Panc1 (cell line): ENCODE measurements around the gene TRAK1. TPM values are rescaled to one million over a fixed set of nuclear protein-coding genes. Genes with fewer than 3 reads are reported as not detected.

Experiments
- ATAC-seq: fragments of 200-7000 bp; cut with Tn5 transposase; 2 replicates; pipeline ENCODE4 v1.9.1; 2020; ENCODE audit warnings: mild to moderate bottlenecking, moderate library complexity
- BruUV-seq: library from RNA; stranded (reverse); fragments of 400-500 nt; replicated peaks from 2 replicates; lab custom pipeline; 2021; lab: Mats Ljungman, UMichigan
- CTCF ChIA-PET: fragments of 300-600 bp; sonication (Branson Sonifier 250); formaldehyde crosslinking; loops from one replicate; lab custom pipeline; 2022; ENCODE audit warnings: antibody characterized with exemption; lab: Charles Lee
- POLR2A ChIA-PET: fragments of 300-600 bp; sonication (Branson Sonifier 250); formaldehyde crosslinking; loops from one replicate; lab custom pipeline; 2022; ENCODE audit warnings: antibody characterized with exemption; lab: Charles Lee
- DNase-seq: peaks from one replicate; pipeline ENCODE4 v3.0.0-alpha.2; 2010; ENCODE audit warnings: low read depth, low spot score
- H3K27ac ChIP-seq: 2 replicates; pipeline ENCODE4 v1.5.1; 2011; ENCODE audit warnings: mild to moderate bottlenecking, low read length, inconsistent platforms
- H3K27me3 ChIP-seq: fragments of 200-500 bp; sonication (Bioruptor generic); 2 replicates; pipeline ENCODE4 v1.6.0; 2014; ENCODE audit warnings: low read length, inconsistent platforms; ENCODE audit not compliant: control insufficient read depth, insufficient read depth
- H3K36me3 ChIP-seq: fragments of 200-500 bp; sonication (Bioruptor generic); 2 replicates; pipeline ENCODE4 v1.5.1; 2014; ENCODE audit warnings: inconsistent platforms, mild to moderate bottlenecking, low read length, moderate library complexity; ENCODE audit not compliant: control insufficient read depth, insufficient read depth
- H3K4me1 ChIP-seq: 2 replicates; pipeline ENCODE4 v1.5.1; 2011; ENCODE audit warnings: inconsistent platforms, mild to moderate bottlenecking, low read length, moderate library complexity; ENCODE audit not compliant: control insufficient read depth, insufficient read depth
- H3K4me3 ChIP-seq, 2 experiments: 2 replicates each; pipeline ENCODE4 v1.5.1; 2011 to 2012; ENCODE audit warnings: low read depth in 2 of 2, low read length in 2 of 2, mild to moderate bottlenecking in 2 of 2, inconsistent platforms in 1 of 2, moderate library complexity in 1 of 2
- H3K9me3 ChIP-seq: fragments of 200-500 bp; sonication (Bioruptor generic); 2 replicates; pipeline ENCODE4 v1.5.1; 2014; ENCODE audit warnings: low read depth, mild to moderate bottlenecking, inconsistent platforms, low read length, moderate library complexity; ENCODE audit not compliant: control insufficient read depth, insufficient read depth
- POLR2AphosphoS5 ChIP-seq: IDR thresholded peaks from 2 replicates; pipeline ENCODE4 v1.6.1; 2012; ENCODE audit warnings: mild to moderate bottlenecking, low read depth, low read length, moderate library complexity
- SIN3A ChIP-seq: IDR thresholded peaks from 2 replicates; pipeline ENCODE4 v1.6.1; 2012; ENCODE audit warnings: low read depth, mild to moderate bottlenecking, low read length, moderate library complexity, borderline replicate concordance; ENCODE audit not compliant: insufficient read depth
- TCF7L2 ChIP-seq: IDR thresholded peaks from 2 replicates; pipeline ENCODE4 v1.6.1; 2011; ENCODE audit warnings: mild to moderate bottlenecking, low read depth, low read length, inconsistent platforms
- in situ Hi-C: cut with HindIII; loops from 2 replicates; pipeline ENCODE4 v1.10.0; 2016; ENCODE audit warnings: low sequenced_read_pairs, low pct_unique_long_range_greater_than_20kb
- intact Hi-C: fragments of 100-400 bp; cut with micrococcal nuclease; formaldehyde crosslinking; loops from one replicate; pipeline ENCODE4 v1.10.0; 2022; ENCODE audit not compliant: unreplicated experiment
- total RNA-seq: library from RNA; stranded (reverse); gene quantifications from one replicate; pipeline ENCODE4 v1.2.1, GENCODE V29; 2021; ENCODE audit not compliant: unreplicated experiment
- TF ChIP-seq, protein P1 (sequence below), 2 experiments: IDR thresholded peaks; 2 replicates each; pipeline ENCODE4 v1.6.1; 2011 to 2012; ENCODE audit warnings: low read depth in 2 of 2, control low read depth in 1 of 2, low read length in 1 of 2, mild to moderate bottlenecking in 1 of 2, moderate library complexity in 1 of 2; ENCODE audit not compliant: insufficient read depth in 1 of 2
- TF ChIP-seq, protein P2 (sequence below): fragments of 450-650 bp; IDR thresholded peaks from 2 replicates; pipeline ENCODE4 v1.5.1; 2017; ENCODE audit warnings: mild to moderate bottlenecking

TRAK1 gene
- total RNA-seq, 1 experiment from 2014 or later = 38.4 TPM

- DNase-seq (no peak), ATAC-seq (no peak)
- Histone ChIP-seq H3K27ac (no peak overlapping the region), H3K4me1 (peaks cover 15% of the 10 kb centered on the region), H3K4me3 (no peak overlapping the region), H3K9me3 (no peaks in the 10 kb centered on the region), H3K27me3 (no peaks in the 10 kb centered on the region), H3K36me3 (no peaks in the 10 kb centered on the region)
- POLR2A ChIA-PET = no interaction called here
- intact Hi-C loops (no loop called here), in situ Hi-C loops (no loop called here)
- CTCF ChIA-PET = no interaction called here
- no TSS peak for BruUV-seq
- TF ChIP-seq, protein P1, sequence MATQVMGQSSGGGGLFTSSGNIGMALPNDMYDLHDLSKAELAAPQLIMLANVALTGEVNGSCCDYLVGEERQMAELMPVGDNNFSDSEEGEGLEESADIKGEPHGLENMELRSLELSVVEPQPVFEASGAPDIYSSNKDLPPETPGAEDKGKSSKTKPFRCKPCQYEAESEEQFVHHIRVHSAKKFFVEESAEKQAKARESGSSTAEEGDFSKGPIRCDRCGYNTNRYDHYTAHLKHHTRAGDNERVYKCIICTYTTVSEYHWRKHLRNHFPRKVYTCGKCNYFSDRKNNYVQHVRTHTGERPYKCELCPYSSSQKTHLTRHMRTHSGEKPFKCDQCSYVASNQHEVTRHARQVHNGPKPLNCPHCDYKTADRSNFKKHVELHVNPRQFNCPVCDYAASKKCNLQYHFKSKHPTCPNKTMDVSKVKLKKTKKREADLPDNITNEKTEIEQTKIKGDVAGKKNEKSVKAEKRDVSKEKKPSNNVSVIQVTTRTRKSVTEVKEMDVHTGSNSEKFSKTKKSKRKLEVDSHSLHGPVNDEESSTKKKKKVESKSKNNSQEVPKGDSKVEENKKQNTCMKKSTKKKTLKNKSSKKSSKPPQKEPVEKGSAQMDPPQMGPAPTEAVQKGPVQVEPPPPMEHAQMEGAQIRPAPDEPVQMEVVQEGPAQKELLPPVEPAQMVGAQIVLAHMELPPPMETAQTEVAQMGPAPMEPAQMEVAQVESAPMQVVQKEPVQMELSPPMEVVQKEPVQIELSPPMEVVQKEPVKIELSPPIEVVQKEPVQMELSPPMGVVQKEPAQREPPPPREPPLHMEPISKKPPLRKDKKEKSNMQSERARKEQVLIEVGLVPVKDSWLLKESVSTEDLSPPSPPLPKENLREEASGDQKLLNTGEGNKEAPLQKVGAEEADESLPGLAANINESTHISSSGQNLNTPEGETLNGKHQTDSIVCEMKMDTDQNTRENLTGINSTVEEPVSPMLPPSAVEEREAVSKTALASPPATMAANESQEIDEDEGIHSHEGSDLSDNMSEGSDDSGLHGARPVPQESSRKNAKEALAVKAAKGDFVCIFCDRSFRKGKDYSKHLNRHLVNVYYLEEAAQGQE (IDR thresholded peaks at IDR 0.05; ENCODE audit: insufficient read depth in 1 of 2, low read depth in 2 of 2, low read length in 1 of 2) = no peak
- TF ChIP-seq POLR2AphosphoS5 (no peak), TCF7L2 (no peak)
Observed at GRCh38 chr3:42101048-42101447, 9.9 kb downstream of the TRAK1 start.

- intact Hi-C loops (no loop called here), in situ Hi-C loops (no loop called here)
- no peak overlapping the region for H3K4me3 ChIP-seq
- ATAC-seq = no peak
- H3K4me1 ChIP-seq = peaks cover 15% of the 10 kb centered on the region
- H3K36me3 ChIP-seq = no peaks in the 10 kb centered on the region
- no TSS peak for BruUV-seq
- H3K27ac ChIP-seq = no peak overlapping the region
- TF ChIP-seq TCF7L2 (no peak), SIN3A (no peak), POLR2AphosphoS5 (no peak)
- TF ChIP-seq, protein P2, sequence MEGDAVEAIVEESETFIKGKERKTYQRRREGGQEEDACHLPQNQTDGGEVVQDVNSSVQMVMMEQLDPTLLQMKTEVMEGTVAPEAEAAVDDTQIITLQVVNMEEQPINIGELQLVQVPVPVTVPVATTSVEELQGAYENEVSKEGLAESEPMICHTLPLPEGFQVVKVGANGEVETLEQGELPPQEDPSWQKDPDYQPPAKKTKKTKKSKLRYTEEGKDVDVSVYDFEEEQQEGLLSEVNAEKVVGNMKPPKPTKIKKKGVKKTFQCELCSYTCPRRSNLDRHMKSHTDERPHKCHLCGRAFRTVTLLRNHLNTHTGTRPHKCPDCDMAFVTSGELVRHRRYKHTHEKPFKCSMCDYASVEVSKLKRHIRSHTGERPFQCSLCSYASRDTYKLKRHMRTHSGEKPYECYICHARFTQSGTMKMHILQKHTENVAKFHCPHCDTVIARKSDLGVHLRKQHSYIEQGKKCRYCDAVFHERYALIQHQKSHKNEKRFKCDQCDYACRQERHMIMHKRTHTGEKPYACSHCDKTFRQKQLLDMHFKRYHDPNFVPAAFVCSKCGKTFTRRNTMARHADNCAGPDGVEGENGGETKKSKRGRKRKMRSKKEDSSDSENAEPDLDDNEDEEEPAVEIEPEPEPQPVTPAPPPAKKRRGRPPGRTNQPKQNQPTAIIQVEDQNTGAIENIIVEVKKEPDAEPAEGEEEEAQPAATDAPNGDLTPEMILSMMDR = no peak
- TF ChIP-seq, protein P1 (IDR thresholded peaks at IDR 0.05; ENCODE audit: insufficient read depth in 1 of 2, low read depth in 2 of 2, low read length in 1 of 2) = no peak
- POLR2A ChIA-PET = no interaction called here
- no peaks in the 10 kb centered on the region for H3K9me3 ChIP-seq
- CTCF ChIA-PET = no interaction called here
- no peaks in the 10 kb centered on the region for H3K27me3 ChIP-seq
- DNase-seq = no peak
Observed at GRCh38 chr3:42101481-42101880, 10.3 kb downstream of the TRAK1 start.
